Right forelimb (tissue), 1 donor: Measurements from ENCODE around the gene ANKRD37.
"Not testable (repeated sequence)": the region's sequence is repeated elsewhere in the genome, so short reads cannot be mapped to it uniquely, and the experiment has no call there.

ENCODE experiments used
- DNase-seq: peaks from one replicate; pipeline ENCODE4 v3.0.0-alpha.2; 2018

The ANKRD37 gene, protein sequence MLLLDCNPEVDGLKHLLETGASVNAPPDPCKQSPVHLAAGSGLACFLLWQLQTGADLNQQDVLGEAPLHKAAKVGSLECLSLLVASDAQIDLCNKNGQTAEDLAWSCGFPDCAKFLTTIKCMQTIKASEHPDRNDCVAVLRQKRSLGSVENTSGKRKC

DNA sequence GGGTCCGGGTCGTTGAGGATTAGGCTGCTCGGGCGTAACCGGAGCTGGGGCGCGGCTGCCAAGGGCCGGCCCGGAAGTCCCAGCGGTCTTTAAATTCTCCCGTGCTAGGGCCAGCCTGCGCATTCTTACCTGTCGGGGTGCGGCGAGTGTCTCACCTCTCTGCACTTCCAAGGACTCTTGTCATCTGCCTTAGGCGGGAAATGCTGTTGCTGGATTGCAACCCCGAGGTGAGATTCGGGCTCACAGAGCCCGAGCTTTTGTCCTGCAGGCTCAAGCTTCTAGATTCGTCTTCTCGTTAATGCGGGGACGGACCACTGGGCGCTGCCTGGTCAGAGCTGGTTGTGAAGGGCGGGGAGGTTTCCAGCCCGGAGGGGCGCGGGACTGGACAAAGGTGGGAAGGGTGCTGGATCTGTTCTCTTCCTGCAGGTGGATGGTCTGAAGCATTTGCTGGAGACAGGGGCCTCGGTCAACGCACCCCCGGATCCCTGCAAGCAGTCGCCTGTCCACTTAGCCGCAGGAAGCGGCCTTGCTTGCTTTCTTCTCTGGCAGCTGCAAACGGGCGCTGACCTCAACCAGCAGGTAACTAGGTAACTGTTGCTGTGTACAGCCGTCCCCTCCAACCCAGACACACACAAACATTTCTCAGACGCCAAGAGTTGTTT is at the start of gene ANKRD37:
ANKRD37 (plus strand) TSS at position 118 of the 662 bp plus-strand sequence; CDS start at position 201, 83 bp downstream.
- DNase-seq: no peak

DNA sequence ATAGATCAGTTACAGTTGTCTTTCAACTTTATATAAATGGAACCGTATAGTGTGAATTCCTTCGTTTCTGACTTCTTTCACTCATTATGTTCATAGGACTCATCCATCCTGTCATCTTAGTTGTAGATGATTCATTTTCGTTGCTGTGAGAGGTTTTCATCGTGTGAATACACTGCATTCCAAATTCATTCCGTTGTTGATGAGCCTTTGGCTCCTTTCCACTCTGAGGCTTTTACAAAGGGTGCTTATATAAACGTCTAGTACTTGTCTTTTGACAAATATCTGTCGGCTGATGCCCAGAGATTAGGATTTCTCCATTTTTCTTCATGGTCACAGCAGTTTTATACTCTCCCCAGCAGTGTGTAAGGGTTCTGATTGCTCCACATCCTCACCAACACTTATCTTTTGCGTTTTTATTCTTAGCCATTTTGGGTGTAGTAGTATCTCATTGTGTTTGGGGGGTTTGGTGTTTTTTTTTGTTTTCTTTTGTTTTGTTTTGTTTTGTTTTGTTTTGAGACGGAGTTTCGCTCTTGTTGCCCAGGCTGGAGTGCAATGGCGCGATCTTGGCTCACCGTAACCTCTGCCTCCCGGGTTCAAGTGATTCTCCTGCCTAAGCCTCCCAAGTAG is 49.6 kb upstream of the ANKRD37 start:
- DNase-seq: no peak

DNA sequence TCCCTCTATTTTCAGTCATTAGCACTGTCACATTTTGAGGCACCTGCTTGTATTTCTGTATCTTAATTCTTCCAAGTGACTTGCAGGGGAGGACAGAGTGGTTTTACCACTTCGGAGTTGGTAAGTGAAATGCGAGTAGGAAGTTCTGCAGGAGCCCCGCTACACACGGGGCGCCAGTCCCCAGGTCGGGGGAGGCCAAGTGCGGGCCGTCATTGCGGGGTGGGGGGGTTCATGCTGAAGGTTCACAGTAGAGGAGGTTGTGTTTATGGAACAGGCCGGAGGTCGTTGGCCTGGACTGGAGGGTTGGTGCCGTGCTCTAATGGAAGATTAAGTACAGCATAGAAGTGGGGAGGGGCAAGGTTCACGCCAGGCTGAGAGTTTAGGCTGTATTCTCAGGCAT is 45.0 kb upstream of the ANKRD37 start:
- no peak for DNase-seq

DNA sequence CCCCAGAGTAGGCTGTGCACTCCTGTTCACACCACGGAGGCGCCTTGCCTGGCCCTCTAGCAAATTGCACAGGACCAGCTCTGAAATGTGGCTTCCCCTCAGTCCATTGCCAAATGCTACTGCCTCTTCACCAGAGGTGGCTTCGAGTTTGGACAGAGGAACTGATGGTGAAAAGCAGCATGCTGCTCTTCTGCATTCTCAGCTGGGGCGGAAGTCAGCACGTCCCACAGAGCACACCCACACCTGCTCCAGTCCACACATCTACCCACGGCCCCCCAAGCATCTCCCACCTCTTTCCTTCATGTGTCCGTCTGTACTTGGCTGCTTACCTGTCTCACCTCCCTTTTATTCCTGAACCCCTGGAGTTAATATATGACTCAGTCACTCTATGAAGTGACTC is 44.4 kb upstream of the ANKRD37 start:
- no peak for DNase-seq

DNA sequence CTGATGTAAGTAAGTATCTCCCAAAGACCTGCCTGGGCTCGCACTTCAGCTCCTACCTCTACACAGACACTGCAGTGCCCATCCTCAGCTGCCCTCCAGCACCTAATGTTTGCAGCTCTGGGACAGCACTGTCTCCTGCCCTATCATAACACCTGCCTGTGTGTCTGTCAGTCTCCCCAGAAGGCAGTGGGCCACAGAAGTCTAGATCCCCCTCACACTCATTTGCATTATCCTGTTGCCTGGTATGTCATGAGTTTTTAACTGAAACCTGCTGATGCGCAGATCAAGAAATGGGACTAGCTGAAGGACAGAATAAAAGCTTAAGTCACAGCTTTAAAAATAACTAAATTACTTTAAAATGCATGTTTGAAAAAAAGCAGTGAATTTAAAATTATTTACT is 43.9 kb upstream of the ANKRD37 start:
- DNase-seq: no peak

DNA sequence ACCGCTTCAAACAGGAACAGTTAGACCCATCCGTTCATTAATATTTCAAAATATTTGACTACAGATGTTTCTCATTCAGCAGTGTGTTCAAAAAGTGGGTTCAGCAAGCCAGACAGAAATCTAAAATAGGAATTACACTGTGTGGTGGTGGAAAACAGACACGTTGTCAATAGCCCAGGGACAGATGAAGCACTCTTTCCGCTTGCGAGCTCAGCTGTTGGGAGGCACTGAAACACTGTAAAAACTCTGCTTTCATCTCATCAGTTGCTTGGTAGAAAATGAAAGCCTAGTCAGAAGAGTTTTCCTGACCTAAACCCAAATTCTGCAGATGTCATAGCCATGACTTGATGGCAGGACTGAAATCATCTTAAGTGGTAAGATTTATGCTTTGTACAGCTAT is 39.4 kb upstream of the ANKRD37 start:
- no peak for DNase-seq

DNA sequence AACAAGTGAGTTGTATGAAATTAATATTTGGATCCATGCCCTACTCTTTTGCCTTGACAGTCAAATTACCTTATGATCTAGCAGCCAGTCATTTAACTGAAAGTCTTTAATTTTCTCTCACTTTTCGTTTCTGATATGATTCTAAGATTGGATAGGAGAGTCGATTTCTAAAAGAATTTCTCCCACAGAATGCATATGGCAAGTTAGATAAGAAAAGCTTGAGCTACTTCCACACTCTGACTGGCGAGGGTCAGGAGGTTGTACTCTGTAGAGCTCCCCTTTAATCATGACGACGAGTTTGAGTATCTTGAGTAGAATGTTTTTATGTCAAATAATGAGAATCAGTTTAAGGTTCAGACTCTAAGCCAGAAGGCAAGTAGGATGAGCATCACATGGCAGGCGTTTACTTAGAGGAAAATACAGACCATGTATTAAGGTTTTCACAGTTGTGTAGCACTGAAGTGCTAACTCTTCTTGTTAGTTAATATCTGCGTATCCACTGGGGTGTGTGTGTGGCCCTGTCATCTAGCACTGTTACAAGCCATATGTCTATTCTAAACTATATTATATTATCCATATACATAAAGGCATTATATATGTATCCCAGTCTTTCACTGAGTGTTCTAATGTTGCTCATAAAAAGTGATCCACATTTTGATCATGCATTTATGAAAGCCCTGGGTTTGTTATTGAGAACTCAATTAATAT is 38.8 kb upstream of the ANKRD37 start:
- DNase-seq: no peak

DNA sequence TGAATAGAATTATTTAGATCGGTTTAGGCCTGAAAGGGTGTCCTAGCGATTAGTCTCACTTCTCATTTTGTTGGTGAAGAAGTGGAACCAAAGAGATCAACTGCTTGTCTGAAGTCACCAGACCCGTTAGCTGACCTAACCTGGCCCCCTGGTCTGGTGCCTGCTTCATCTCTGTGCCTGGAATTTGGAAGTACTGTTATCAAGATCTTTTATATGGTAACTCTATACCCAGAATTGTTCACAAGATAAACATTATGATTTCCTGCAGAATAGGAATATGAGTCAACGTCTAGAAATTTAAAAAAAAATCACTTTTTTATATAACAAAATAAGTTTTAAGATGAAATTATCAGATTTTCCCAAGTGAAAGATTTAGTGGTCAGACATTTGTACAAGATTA is 38.1 kb upstream of the ANKRD37 start:
- no peak for DNase-seq

DNA sequence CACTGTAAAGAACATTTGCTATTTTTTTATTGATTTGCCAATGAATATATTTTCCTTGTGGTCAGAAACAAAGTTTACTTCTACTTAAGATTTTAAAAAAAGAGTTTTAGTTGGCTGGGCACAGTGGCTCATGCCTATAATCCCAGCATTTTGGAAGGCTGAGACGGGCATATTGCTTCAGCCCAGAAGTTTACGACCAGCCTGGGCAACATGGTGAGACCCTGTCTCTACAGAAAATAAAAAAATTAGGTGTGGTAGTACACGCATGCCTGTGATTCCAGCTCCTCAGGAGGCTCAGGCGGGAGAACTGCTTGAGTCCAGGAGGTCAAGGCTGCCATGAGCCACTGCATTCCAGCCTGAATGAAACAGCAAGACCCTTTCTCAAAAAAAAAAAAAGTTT is 37.7 kb upstream of the ANKRD37 start:
- no peak for DNase-seq

DNA sequence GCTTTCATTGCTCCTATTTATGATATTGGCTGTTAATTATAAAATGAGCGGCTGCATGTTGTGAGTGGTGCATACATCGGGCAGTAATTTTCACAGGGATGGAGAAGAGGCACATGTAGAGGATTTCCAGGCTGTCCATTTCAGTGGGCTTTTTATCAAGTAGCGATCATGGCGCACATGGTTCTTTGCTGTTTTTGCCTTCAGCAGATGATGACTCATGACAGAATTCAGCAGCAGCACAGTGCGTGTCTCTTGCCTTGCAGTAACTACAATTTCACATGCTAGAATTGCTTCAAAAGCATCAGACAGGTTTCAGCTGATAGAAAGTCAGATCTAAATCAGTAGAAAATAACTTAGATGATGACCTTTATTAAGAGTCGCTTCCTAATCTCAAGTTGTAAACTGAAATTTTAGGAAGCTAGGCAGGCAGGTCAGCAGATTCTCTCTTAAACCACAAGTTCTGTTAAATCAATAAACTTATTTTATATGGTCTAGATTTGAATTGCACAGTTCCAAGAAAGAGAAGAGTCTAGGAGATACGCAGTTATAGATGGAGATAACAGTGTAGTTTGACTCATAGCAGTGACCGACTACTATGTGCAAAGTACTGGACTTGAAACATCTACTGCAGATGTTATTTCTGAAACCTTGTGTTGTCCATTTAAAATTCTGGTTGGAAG is 36.7 kb upstream of the ANKRD37 start:
- DNase-seq: no peak

DNA sequence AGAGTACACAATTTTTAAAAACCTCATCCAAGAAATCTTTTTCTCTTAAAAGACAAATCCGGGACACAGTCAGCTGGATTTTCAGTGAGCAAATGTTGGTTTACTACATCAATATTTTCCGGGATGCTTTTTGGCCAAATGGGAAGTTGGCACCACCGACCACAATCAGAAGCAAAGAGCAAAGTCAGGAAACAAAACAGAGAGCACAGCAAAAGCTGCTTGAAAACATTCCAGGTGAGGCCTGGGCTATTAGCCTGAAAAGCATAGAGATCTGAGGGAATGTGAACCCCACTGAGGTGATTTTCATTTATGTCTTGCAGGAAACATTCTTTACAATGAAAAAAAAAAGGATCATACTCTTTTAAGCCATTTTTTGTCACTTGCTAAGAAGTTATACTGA is 34.8 kb upstream of the ANKRD37 start:
- no peak for DNase-seq

DNA sequence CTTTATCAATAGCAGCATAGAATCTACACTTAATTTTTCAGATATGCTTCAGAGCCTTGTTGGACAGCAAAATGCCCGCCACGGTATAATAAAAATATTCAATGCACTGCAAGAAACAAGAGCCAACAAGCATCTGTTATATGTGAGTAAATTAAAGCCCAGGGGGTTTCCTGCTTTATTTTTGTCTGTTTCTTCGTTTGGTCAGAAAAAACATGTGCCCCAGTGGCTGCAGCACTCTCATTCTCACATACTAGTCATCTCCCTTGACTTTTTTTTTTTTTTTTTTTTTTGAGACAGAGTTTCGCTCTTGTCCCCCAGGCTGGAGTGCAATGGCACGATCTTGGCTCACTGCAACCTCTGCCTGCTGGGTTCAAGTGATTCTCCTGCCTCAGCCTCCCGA is 34.1 kb upstream of the ANKRD37 start:
- not testable (repeated sequence) for DNase-seq

DNA sequence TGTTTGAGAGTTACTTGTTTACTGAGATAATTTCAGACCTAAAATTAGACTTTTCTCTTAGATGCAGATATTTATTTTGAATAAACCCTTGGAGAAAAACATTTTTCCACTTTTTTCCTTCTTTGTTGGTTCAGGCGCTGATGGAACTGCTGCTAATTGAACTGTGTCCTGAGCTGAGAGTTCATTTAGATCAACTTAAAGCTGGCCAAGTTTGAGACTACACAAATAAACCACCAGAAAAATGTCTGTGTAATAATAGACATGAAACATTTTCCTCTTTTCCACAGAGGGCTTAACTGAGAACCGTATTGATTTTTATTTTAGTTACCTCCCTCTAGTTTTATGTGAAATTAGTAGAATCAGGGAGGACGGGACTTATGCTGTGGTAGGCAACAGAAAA is 33.4 kb upstream of the ANKRD37 start:
- no peak for DNase-seq

DNA sequence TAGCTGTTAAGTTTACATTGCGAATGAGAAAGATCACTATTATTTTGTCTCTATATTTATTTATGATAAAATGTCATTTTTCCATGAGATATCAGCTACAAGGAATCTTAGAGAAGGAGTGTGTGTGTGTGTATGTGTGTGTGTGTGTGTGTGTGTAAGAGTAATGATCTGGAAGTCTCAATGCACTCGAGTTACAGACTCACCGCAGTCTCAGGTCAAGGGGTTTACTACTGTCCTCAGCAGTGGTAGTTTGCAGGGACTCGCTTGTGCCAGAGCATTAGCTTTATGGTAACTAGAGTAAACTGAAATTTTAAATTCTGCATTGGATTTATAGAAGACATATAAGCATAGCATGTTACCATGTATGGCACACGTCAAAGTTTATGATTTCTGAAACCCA is 31.8 kb upstream of the ANKRD37 start:
- DNase-seq: no peak

DNA sequence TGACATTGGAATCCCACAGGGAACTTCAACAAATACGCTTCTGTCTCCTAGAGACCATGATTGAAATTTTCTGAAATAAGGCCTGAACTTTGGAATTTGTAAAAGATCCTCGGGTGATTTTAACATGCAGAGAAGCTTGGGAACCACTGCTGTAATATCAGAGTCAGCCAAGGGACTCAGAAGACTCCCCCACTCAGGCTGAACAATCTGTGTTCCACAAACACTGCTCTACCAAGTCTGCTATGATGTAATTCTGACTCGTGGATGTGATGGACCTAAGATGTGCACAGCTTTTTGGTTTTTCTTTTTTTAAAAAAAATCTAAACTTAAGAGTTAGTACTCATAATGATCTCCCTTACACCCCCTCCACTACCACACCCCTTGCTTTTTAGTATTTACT is 26.9 kb upstream of the ANKRD37 start:
- DNase-seq: no peak

DNA sequence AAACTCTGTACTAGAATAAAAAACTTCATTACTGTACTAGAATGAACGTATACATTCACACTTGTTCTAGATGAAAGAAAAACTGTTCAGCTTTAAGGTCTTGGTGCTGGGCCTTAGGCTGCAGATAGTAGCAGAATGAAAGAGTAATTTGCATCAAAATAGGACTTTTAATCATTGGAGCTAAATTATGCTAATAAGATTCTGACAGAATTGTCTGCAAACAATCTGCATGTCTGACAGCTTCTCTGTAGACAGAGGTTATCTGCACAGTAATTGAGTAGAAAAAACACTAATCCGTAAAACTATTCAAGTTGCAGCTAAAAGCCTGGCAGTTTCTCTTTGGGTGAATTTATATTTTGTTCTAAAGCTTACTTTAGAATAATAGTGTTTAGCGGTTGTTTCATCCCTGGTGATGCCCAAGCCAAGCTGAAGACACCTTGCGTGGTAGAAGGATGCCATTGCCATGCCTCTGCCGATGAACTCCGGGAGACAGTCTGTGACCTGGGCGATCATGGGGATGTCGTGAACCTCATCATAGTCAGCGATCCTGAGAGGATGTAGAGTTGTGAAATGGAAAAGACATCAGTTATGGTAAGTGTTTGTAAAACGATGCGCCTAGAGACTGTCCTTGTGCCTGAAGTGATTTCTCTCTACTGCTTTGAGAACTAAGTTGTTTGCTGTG is 26.2 kb upstream of the ANKRD37 start:
- DNase-seq: no peak

DNA sequence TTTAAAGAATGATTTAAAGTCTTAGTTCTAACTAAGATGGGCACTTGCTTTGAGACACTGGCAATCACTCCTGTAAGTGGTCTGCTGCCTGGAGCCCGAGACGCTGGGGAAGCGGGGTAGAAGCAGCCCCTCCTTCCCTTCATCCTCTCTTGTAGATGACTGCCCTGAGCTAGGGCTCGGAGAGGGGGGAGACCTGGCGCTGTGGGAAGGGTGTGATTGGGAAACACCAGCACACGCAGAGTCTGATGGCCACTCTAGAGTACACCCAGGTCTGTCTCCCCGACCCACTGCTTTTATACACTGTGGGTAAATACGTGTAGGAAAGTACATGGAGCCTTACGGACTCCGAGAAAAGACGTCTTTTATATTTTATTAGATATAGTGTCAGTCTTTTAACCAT is 24.9 kb upstream of the ANKRD37 start:
- no peak for DNase-seq

DNA sequence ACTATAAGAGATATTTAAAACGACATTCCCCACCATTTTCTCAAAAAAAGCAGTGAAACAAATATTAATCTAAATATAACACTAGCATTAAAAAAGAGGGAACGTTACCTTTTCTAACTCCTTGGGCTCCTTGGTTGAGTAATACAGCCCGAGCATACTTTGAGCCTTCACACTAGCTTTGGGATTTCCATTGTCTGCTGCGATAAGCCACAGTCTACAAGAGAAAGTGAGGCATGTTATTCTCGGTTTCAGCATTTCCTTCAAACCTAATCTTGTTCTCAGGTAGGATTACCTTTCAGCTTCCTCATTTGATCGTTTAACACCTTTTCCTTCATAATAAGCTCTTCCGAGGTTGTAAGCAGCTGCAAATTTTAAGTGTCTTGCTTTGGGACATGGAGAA is 22.6 kb upstream of the ANKRD37 start:
- no peak for DNase-seq

DNA sequence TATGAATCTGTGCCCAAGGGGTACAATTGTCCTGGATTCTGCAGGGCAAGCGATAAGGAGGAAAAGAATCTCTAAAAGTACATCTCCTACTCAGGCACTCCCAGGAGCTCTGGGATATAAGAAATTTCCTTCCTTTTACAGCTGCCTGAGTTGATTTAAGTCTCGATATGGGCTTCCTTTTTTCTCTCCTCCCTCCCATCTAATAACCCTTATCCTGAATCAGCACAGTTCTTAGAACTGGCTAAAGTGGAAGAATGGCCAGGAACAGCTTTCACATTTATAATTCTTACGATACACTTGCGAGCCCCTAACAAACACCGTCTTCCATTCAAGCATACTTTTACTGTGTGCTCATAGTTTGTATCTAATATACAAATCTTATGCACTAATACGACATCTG is 22.1 kb upstream of the ANKRD37 start:
- DNase-seq: no peak

DNA sequence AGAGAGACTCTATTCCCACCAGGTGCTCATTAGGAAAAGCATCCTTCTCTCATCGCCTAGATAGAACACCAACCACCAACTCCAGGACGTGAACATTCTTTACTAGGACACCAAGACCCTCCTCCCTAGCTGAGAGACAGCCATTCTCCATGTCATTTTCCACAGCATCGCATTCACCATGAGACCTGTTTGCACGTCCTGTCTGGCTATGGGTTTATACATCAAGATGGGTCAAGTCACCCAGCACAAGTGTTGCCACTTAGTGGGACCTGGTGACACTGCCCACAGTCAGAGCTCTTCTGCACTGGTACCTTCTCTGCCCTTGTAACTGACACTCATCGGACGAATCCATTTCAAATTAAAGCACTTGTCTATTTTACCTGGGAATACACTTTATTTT is 18.4 kb upstream of the ANKRD37 start:
- DNase-seq: no peak

DNA sequence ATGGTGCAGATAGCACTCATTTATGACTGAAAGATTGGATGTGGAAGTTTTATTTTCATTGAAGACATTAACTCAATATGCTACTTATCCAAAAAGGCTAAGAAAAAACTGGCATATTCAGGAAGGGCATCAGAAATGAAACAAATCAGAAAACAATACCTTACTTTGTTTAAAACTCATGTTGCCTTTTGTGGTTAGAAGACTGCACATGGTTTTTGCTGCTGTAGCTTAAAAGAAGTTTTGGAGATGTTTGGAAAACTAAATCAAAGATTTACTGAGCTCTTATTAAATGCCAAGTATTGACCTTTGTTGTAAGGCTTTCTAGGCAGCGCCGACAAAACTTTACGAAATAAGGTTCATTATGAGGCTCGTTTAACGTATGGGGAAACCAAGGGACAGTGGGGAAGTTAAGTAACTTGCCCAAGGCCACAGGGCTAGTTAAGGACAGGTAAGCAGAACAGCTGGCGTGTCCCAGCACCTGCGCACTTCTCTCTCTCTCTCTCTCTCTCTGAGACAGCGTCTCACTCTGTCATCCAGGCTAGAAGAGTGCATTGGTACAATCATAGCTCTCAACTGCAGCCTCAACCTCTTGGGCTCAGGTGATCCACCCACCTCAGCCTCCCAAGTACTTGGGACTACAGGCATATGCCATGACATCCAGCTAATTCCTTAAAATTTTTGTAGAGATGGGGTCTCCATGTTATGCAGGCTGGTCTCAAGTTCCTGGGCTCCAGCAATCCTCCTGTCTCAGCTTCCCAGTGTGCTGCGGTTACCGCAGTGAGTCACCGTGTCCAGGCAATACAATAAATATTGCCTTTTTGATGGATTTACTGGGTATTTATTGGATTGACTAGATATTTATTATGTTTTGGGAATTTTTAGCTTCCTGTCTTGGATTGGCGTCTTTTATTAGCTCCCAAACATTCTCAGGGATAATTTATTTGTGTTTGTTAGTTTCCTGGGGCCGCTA is 17.0 kb upstream of the ANKRD37 start:
- no peak for DNase-seq

DNA sequence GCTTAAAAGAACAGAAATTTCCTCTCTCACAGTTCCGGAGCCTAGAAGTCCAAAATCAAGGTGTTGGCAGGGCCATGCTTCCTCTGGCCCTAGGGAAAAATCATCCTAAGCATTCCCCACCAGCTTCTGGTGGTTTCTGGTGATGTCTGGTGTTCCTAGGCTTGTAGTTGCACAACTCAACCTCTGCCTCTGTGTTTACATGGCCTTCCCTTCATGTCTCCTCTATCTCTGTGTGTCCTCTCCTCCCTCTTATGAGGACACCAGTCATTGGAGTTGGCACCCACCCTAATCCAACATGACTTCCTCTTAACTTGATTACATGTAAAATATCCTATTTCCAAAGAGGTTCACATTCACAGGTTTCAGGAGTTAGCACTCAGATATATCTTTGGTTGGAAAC is 16.3 kb upstream of the ANKRD37 start:
- no peak for DNase-seq
